Measurements from ENCODE around the gene IQSEC3. TPM values are rescaled to one million over a fixed set of nuclear protein-coding genes. Genes with fewer than 3 reads are reported as not detected.
"Not testable (repeated sequence)": the region's sequence is repeated elsewhere in the genome, so short reads cannot be mapped to it uniquely, and the experiment has no call there.

Gene IQSEC3
- total RNA-seq, 3 donors from 2014 or later (not counting 1 experiment from before 2014, with no cell fraction given): 4.4 to 7.1 (median 5.3) TPM

- H3K27ac ChIP-seq (ENCODE audit: low read length): no peak overlapping the region
- no peaks in the 10 kb centered on the region for H3K27me3 ChIP-seq (ENCODE audit: control insufficient read depth, insufficient read depth, low read length)
- TF ChIP-seq CTCF (IDR thresholded peaks at IDR 0.05): no peak
- no peaks in the 10 kb centered on the region for H3K9me3 ChIP-seq (ENCODE audit: control insufficient read depth, insufficient read depth, low read length)
- Mint-ChIP-seq H3K27me3 (ENCODE audit: low read depth in 2 of 2) (no peaks in the 10 kb centered on the region), H3K4me1 (peaks cover 0 to 29% of the 10 kb centered on the region in 2 donors), H3K9me3 (no peaks in the 10 kb centered on the region), H3K27ac (peak overlapping the region in 1 of 2 donors; percentile 27), H3K4me3 (no peak overlapping the region), H3K36me3 (no peaks in the 10 kb centered on the region)
- ATAC-seq: peak in 1 of 3 donors; percentile 53
- H3K4me1 ChIP-seq (ENCODE audit: control insufficient read depth, insufficient read depth, low read length): peaks cover 14% of the 10 kb centered on the region
- no peak for DNase-seq
- WGBS (ENCODE audit: insufficient coverage): 80% methylated on average over 18 of the region's 18 CpGs
- H3K36me3 ChIP-seq (ENCODE audit: control insufficient read depth, insufficient read depth, low read length): peaks cover 9% of the 10 kb centered on the region
- H3K4me3 ChIP-seq (ENCODE audit: low read length): no peak overlapping the region
- intact Hi-C loops (cut with micrococcal nuclease): no loop called here
Measured at GRCh38 chr12:21301-22189, 45.0 kb upstream of the IQSEC3 start.

GRCh38 chr12:22190-22529 is 44.4 kb upstream of the IQSEC3 start:
- intact Hi-C loops (cut with micrococcal nuclease): no loop called here
- Mint-ChIP-seq H3K27me3 (ENCODE audit: low read depth in 2 of 2) (no peaks in the 10 kb centered on the region), H3K4me1 (peaks cover 0 to 29% of the 10 kb centered on the region in 2 donors), H3K27ac (peak overlapping the region in 1 of 2 donors; percentile 27), H3K36me3 (no peaks in the 10 kb centered on the region), H3K9me3 (no peaks in the 10 kb centered on the region), H3K4me3 (no peak overlapping the region)
- Histone ChIP-seq H3K27ac (ENCODE audit: low read length) (no peak overlapping the region), H3K4me3 (ENCODE audit: low read length) (no peak overlapping the region), H3K9me3 (ENCODE audit: control insufficient read depth, insufficient read depth, low read length) (no peaks in the 10 kb centered on the region), H3K27me3 (ENCODE audit: control insufficient read depth, insufficient read depth, low read length) (no peaks in the 10 kb centered on the region), H3K4me1 (ENCODE audit: control insufficient read depth, insufficient read depth, low read length) (peaks cover 14% of the 10 kb centered on the region), H3K36me3 (ENCODE audit: control insufficient read depth, insufficient read depth, low read length) (peaks cover 9% of the 10 kb centered on the region)
- no peak for ATAC-seq
- TF ChIP-seq CTCF (IDR thresholded peaks at IDR 0.05): no peak
- WGBS (ENCODE audit: insufficient coverage): 77% methylated on average over 3 of the region's 4 CpGs
- DNase-seq: no peak

GRCh38 chr12:22530-23201 is 43.9 kb upstream of the IQSEC3 start:
- Histone ChIP-seq H3K27me3 (ENCODE audit: control insufficient read depth, insufficient read depth, low read length) (no peaks in the 10 kb centered on the region), H3K36me3 (ENCODE audit: control insufficient read depth, insufficient read depth, low read length) (peaks cover 9% of the 10 kb centered on the region), H3K27ac (ENCODE audit: low read length) (no peak overlapping the region), H3K4me1 (ENCODE audit: control insufficient read depth, insufficient read depth, low read length) (peaks cover 14% of the 10 kb centered on the region), H3K9me3 (ENCODE audit: control insufficient read depth, insufficient read depth, low read length) (no peaks in the 10 kb centered on the region), H3K4me3 (ENCODE audit: low read length) (no peak overlapping the region)
- ATAC-seq (no peak), DNase-seq (no peak)
- intact Hi-C loops (cut with micrococcal nuclease): no loop called here
- Mint-ChIP-seq H3K36me3 (no peaks in the 10 kb centered on the region), H3K9me3 (no peaks in the 10 kb centered on the region), H3K4me3 (no peak overlapping the region), H3K27ac (peak overlapping the region in 1 of 2 donors; percentile 27), H3K27me3 (ENCODE audit: low read depth in 2 of 2) (no peaks in the 10 kb centered on the region), H3K4me1 (peaks cover 0 to 29% of the 10 kb centered on the region in 2 donors)
- WGBS (ENCODE audit: insufficient coverage): 93% methylated on average over 10 of the region's 12 CpGs
- TF ChIP-seq CTCF (IDR thresholded peaks at IDR 0.05): no peak

GRCh38 chr12:27904-28303 is 38.7 kb upstream of the IQSEC3 start:
- intact Hi-C loops (cut with micrococcal nuclease); ATAC-seq; H3K4me1 ChIP-seq (ENCODE audit: control insufficient read depth, insufficient read depth, low read length); H3K4me3 ChIP-seq (ENCODE audit: low read length); H3K36me3 ChIP-seq (ENCODE audit: control insufficient read depth, insufficient read depth, low read length); H3K9me3 ChIP-seq (ENCODE audit: control insufficient read depth, insufficient read depth, low read length); H3K4me1 Mint-ChIP-seq; H3K27ac Mint-ChIP-seq; H3K27me3 ChIP-seq (ENCODE audit: control insufficient read depth, insufficient read depth, low read length); H3K4me3 Mint-ChIP-seq; H3K36me3 Mint-ChIP-seq; H3K27me3 Mint-ChIP-seq (ENCODE audit: low read depth in 2 of 2); H3K9me3 Mint-ChIP-seq; DNase-seq; H3K27ac ChIP-seq (ENCODE audit: low read length): not testable (repeated sequence)
- no CpG with 5 or more reads among the region's 5 CpGs for WGBS (ENCODE audit: insufficient coverage)

- H3K27me3 Mint-ChIP-seq (ENCODE audit: low read depth in 2 of 2); H3K36me3 Mint-ChIP-seq; H3K27ac ChIP-seq (ENCODE audit: low read length); H3K27me3 ChIP-seq (ENCODE audit: control insufficient read depth, insufficient read depth, low read length); intact Hi-C loops (cut with micrococcal nuclease); H3K27ac Mint-ChIP-seq; H3K4me1 ChIP-seq (ENCODE audit: control insufficient read depth, insufficient read depth, low read length); DNase-seq; ATAC-seq; H3K9me3 ChIP-seq (ENCODE audit: control insufficient read depth, insufficient read depth, low read length); H3K9me3 Mint-ChIP-seq; H3K4me1 Mint-ChIP-seq; H3K4me3 ChIP-seq (ENCODE audit: low read length); H3K36me3 ChIP-seq (ENCODE audit: control insufficient read depth, insufficient read depth, low read length); H3K4me3 Mint-ChIP-seq: not testable (repeated sequence)
- WGBS (ENCODE audit: insufficient coverage): 62% methylated on average over 4 of the region's 9 CpGs
Measured at GRCh38 chr12:38775-39174, 27.8 kb upstream of the IQSEC3 start.

Measured in natural killer cell (primary cell).